C4-2B (cell line): ENCODE results near the gene GTF2F1.

Source experiments
- ZFX ChIP-seq: fragments of 450-650 bp; IDR thresholded peaks from 2 replicates; pipeline ENCODE4 v1.6.1; 2017
- TF ChIP-seq, protein P1 (sequence below): fragments of 450-650 bp; conservative IDR thresholded peaks from 2 replicates; pipeline ENCODE4 v1.5.1; 2017; ENCODE audit warnings: mild to moderate bottlenecking

DNA sequence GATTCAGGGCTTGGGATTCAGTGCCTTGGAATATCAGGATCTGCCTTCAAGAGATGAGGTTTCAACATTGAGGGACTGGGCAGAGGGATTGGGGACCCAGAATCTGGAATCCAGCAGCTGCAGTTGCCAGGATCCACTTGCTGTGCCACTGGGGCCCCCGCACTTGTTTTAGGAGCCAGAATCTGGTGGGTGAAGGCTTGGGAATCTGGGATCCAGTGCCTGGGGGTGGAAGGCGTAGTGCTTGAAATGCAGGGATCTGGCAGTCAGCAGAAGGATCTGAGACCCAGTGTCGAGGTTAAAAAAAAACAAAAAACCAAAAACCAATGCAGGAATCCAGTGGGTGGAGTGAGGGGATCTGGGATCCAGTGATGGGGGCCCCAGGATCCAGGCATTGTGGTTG lies 47.9 kb upstream of the GTF2F1 start:
- TF ChIP-seq, protein P1, sequence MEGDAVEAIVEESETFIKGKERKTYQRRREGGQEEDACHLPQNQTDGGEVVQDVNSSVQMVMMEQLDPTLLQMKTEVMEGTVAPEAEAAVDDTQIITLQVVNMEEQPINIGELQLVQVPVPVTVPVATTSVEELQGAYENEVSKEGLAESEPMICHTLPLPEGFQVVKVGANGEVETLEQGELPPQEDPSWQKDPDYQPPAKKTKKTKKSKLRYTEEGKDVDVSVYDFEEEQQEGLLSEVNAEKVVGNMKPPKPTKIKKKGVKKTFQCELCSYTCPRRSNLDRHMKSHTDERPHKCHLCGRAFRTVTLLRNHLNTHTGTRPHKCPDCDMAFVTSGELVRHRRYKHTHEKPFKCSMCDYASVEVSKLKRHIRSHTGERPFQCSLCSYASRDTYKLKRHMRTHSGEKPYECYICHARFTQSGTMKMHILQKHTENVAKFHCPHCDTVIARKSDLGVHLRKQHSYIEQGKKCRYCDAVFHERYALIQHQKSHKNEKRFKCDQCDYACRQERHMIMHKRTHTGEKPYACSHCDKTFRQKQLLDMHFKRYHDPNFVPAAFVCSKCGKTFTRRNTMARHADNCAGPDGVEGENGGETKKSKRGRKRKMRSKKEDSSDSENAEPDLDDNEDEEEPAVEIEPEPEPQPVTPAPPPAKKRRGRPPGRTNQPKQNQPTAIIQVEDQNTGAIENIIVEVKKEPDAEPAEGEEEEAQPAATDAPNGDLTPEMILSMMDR: no peak
- no peak for TF ChIP-seq ZFX
